SIG-M5 treated with dmso at 0.1 percent for 504 hours (cell line): Measurements from ENCODE around the gene MDK.

ENCODE experiments used
- DNase-seq: peaks from one replicate; lab custom pipeline; 2025; ENCODE audit not compliant: unreplicated experiment; lab: John Stamatoyannopoulos, UW

The MDK gene

DNA sequence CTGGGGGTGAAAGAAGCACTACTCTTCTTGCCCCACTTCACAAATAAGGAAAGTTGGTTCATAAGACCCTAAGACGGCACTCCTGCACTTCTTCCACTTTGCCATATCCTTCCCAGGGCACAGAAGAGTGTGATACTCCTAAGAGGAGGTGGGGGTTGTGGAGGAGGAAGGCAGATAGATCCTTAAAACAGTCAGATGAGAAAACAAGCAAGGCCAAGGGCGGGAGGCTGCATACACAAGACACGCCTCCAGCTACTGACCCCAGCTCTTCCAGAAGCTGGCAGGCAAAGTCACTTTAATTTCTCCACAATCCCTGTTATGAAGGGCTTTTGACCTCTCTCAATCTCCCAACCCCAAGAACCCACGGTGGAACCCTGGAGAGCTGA, 11.8 kb downstream of the MDK start:
- no peak for DNase-seq

DNA sequence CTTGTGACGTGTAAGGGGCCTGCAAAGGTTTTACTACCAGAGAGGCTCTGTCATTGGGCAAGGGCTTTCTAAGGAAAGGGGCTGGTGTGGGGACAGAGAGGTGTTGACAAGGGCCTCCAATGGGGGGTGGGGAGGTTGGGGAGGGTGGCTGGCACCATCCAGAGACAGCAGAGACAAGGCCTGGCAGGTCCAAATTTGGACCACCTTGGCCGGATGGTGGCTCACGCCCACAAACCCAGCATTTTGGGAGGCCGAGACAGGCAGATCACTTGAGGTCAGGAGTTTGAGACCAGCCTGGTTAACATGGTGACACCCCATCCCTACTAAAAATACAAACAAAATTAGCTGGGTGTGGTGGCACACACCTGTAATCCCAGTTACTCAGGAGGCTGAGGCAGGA, 12.3 kb downstream of the MDK start:
- no peak for DNase-seq

DNA sequence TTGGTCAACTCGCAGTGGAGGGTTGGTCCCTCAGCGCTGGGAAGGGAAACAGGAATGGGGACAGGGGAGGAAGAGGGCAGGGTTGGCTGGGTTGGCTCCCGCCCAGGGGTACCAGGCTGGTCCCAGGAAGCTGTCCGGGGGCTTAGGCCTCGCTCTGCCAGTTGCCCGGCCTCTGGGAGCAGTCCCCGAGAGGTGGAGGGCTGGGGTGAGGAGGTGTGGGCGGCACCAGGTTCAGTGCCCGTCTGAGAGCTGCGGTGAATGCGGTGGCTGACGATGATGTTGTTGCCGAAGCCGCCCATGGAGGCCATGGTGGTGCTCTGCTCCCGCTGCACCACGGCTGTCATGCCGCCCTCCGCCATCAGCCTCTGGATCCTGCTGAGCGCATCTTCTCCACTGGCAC, 16.1 kb downstream of the MDK start:
- no peak for DNase-seq

DNA sequence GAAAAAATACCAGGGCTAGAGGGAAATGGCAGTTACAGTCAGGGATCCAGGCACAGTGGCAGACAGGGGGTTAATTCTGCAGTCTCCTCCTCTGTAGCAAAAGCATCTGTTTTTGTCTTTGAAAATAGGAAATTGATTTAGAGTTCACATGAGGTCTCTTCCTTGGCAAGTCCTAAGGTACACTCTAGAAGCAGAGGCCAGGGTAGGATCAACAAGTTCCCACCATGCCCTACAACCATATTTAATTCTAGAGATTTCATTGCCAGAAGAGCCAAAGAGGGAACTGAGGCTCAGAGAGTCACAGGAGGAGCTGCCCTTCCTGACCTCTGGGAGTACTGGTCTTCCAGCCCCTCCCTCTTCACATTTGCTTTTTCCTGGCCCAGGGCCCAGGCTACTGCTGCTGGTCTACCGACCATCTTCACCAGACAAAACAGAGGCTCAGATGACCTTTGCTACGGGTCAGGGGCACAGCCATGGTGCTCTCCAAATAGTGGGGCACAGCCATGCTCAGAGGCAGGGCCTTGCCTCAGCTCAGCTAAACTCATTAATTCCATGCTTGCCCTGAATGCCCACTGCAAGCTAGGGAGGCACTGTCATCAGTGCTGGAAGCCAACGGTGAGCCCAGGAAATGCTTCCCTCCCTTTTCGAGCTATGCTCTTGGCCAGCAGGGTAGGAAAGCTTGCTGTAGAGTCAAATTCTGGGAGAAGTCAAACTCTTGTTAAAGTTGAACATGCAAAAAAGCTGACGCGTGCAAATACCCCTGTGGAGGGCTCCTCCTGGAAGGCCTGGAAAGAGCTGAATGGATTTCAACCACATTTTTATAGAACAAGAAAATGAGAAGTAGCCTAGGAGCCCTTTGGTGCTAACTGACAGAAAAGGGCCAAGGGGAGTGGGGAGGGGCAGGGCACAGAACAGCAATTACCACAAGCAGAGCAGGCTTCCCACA, 21.8 kb downstream of the MDK start:
- no peak for DNase-seq

DNA sequence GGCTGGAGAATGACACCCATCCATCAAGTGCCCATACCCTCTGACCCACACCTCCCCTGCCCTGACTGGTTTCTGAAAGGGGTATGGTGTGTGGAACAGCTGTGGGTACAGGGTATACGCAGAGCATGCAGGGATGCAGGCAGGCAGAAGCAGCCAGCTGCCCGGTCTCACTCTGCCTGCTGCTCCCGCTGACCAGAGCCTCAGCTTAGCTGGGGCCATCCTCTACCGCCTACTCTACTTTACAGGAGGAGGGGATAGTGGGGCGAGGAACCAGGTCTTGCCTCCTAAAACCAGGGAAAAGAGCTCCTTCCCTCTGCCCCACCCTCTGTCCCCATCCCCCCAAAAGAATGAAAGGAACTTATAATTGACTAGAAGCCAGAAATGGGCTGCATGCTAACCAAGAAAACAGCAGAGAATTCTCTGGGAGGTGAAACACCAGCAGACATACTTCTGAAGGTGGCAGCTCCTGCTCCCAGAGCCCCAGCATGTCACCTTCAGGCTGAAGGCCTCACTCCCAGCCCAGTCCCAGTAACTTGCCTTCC, 23.1 kb downstream of the MDK start:
- no peak for DNase-seq

DNA sequence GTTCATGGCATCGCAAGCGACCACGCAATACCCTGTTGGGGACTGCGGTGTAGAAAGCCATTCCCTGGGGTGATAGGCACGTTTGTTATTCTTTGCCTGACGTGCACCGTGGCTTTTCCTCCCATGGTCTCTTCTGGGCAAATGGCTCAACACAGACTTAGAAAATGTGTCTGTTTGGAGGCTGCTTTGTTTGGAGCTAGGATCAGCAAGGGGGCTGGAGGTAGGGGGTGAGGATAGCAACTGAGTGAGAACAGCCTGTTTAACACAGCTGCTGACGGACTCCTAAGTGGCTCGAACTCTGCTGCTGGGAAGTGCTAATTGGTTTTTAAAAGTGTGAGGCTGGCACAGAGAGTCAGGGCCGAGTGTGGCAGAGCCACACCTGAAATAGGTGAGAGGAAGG, 26.2 kb downstream of the MDK start:
- DNase-seq, result no peak

DNA sequence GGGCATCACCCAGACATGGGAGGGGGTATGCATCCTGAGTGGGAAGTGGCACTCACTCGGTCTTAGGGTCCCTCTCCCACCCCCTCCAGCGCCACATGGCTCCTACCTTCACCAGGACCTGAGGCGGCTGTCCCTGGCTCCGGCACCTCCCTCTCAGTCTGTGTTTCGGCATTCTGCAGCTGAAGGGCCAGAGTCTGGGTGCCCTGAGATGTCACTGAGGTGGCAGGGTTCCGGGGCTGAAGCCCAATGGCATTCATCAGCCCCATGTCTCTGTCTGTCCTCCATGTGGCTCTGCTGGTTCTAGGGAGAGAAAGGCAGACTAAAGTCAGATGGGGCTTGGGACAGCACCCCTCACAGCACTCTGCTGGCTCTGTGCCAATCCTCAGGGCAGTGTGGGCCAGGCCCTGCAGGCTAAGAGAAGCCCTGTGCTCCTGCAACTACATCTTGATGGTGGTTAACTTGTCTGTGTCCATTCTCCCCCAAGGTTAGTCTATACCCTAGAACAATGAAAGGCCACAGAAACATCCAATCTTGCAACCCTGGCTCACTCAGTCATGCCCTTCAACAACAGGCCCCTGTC, 27.0 kb downstream of the MDK start:
- DNase-seq, result no peak

GRCh38 chr11:46410021-46410420, 28.6 kb downstream of the MDK start:
- no peak for DNase-seq

- no peak for DNase-seq
Observed at GRCh38 chr11:46413760-46414465, 32.4 kb downstream of the MDK start.

DNA sequence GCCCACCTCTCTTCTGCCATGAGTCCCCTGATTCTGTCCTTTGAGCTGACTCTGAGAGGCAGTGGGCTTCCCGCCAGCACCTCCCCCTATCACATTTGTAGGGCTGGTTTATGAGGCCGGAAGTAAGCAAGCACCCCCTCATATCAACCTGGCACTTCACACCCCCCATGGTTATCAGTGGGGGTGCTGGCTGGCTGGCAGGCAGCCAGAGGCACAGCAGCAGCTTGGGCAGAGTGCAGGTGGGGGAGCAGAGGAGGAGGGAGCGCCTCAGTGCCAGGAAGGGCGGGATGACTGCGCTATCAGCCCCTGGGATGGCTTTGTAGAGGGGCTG, 33.0 kb downstream of the MDK start:
- no peak for DNase-seq

GRCh38 chr11:46414879-46415278, 33.4 kb downstream of the MDK start:
- no peak for DNase-seq

DNA sequence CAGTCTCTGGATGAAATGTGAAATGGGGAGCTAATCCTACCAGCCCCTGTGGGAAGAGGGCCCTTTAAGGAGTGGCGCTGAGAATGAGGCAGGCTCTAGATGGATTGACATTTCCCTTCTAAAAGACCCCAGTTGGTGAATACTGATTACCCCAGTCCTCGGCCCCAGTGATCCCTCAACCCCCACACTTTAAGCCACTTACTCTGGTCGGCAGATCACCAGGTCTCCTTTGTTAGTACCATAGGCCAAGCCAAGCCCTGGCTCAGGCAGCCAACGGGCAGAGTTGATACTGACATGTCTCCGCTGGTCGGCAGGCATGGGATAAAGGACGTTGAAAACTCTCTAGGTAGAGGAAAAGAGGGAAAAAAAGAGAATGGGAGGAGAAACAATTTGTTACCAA, 36.2 kb downstream of the MDK start:
- DNase-seq, result no peak

DNA sequence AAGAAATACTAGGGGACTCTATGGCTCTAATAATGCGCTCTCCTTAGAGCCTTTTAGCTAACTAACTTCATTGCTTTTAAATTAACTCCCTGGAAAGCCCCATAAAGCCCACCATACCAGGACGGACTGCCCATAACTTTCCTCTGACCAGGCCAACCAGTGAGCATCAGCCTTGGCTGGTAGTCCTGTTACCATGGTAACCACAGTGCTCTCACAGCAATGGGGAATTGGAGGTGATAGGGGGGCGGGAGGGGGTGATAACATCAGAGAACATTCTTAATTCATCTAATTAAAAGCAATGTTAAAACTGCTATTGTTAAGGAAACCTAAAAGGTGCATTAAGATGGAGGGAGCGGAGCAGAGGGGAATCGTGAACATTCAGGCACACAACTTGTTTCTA, 37.3 kb downstream of the MDK start:
- DNase-seq, result no peak

GRCh38 chr11:46420513-46420912, 39.0 kb downstream of the MDK start:
- no peak for DNase-seq

DNA sequence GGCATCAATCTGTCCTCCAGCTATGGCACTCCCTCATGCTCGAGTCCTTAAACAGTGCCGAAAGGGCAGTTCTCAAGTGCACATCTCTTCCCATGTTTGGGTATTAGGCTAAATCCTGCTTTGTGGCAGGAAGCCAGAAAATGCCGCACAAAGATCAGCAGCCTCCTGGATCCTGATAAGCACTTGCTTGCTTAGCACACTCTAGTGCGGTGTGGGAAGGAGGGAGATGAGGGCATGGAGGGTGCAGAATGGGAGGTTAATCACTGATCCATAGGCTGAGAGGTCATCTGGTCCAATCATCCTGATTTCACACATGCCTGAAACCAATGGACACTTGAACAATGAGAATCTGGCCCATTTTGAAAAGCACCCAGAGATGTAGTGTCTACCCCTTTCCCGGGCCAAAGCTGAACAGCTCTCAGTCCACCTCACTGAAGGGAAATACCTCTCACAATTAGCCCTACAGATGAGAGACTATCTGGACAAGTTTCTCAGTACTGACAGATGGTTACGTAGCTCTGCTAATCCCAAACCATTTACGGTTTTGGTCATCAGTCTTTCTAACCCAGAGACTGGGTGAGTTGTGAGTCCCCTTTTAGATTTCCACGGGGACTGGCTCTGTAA, 39.9 kb downstream of the MDK start:
- DNase-seq, result no peak

- DNase-seq, result no peak
Observed at GRCh38 chr11:46422588-46422987, 41.1 kb downstream of the MDK start.

GRCh38 chr11:46426233-46426991, 44.9 kb downstream of the MDK start:
- no peak for DNase-seq

DNA sequence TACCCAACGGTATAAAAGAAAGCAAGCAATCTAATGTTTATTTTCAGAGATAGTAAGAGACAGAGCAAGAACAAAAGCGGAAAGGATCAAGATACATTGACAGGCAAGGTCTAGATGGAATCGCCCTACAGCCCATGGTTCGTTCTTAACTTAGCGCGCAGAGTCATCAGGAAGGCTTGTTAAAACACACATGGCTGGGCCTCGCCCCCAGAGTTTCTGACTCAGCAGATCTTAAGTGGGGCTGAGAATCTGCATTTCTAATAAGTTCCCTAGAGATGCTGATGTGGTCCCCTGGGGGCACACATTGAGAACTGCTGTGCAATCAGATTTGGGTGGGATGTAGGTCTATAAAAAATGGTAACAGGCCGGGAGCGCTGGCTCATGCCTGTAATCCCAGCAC, 45.9 kb downstream of the MDK start:
- no peak for DNase-seq

DNA sequence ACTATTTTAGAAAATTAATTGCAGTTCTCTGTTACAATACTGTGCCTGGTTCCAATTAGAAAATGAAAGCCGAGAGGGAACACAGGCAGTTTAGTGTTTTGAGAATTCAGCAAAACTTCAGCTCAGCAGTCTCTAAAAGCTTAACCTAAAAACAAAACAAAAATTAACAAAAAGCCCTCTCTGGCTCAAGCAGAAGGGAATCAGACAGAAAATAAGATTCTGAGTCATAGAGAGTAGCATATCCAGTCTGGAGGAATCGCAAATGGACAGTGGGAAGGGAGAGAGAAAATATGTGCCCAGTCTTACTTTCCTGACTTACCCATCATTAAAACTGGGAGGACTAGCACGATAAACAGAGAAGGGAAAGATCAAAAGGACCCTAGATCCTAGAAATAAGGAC, 48.2 kb downstream of the MDK start:
- no peak for DNase-seq

GRCh38 chr11:46431211-46431610, 49.7 kb downstream of the MDK start:
- DNase-seq, result no peak
